Activated CD8-positive, alpha-beta T cell treated with anti-CD3 and anti-CD28 coated beads, Interleukin-2, amount 10 ng/mL, durations not matched to agents 7 days and 5 days (primary cell): ENCODE results near the gene ALMS1. TPM values are rescaled to one million over a fixed set of nuclear protein-coding genes. Genes with fewer than 3 reads are reported as not detected.

Experiments used
- ATAC-seq: fragments of 150-1000 bp; cut with Tn5 transposase; one replicate; pipeline ENCODE4 v1.10.0; 2021; ENCODE audit warnings: moderate library complexity
- CTCF ChIA-PET: fragments of 350-600 bp; sonication (Branson Sonifier 250); formaldehyde crosslinking; loops from one replicate; lab custom pipeline; 2021; ENCODE audit warnings: antibody characterized with exemption; lab: Charles Lee
- POLR2A ChIA-PET: fragments of 350-600 bp; sonication (Branson Sonifier 250); formaldehyde crosslinking; loops from one replicate; lab custom pipeline; 2021; ENCODE audit warnings: antibody characterized with exemption; lab: Charles Lee
- DNase-seq: peaks from one replicate; pipeline ENCODE4 v3.0.0-alpha.2; 2020
- H3K27ac Mint-ChIP-seq: one replicate; pipeline ENCODE4 v1.8.0; 2021; ENCODE audit warnings: mild to moderate bottlenecking, mixed read lengths
- H3K27me3 Mint-ChIP-seq: one replicate; pipeline ENCODE4 v1.8.0; 2021; ENCODE audit warnings: low read depth, mixed read lengths
- H3K36me3 Mint-ChIP-seq: one replicate; pipeline ENCODE4 v1.8.0; 2021; ENCODE audit warnings: low read depth, mixed read lengths
- H3K4me1 Mint-ChIP-seq: one replicate; pipeline ENCODE4 v1.8.0; 2021; ENCODE audit warnings: low read depth, mixed read lengths
- H3K4me3 Mint-ChIP-seq: one replicate; pipeline ENCODE4 v1.8.0; 2021; ENCODE audit warnings: mild to moderate bottlenecking, mixed read lengths
- H3K9me3 Mint-ChIP-seq: one replicate; pipeline ENCODE4 v1.8.0; 2022; ENCODE audit warnings: mixed read lengths; ENCODE audit not compliant: insufficient read depth
- total RNA-seq, 2 experiments: library from RNA; stranded (reverse); gene quantifications; one replicate each; pipeline ENCODE4 v1.2.3, GENCODE V29; 2021

ALMS1 gene
- total RNA-seq, 2 experiments from 2014 or later, result 19.9 to 21.3 TPM

GRCh38 chr2:73404409-73404808, 18.8 kb downstream of the ALMS1 start:
- ChIA-PET POLR2A (interaction anchor here (0.7 kb wide), 1 partner anchor 21 kb away, joined by 4 read pairs; no protein-coding TSS in a partner anchor), CTCF (no interaction called here)
- no peaks in the 10 kb centered on the region for H3K27me3 Mint-ChIP-seq
- H3K9me3 Mint-ChIP-seq, result peaks cover 27% of the 10 kb centered on the region
- no peaks in the 10 kb centered on the region for H3K4me1 Mint-ChIP-seq
- H3K27ac Mint-ChIP-seq, result no peak overlapping the region
- H3K36me3 Mint-ChIP-seq, result peaks cover 50% of the 10 kb centered on the region
- no peak for DNase-seq
- ATAC-seq, result no peak
- H3K4me3 Mint-ChIP-seq, result no peak overlapping the region

GRCh38 chr2:73406996-73407395, 21.4 kb downstream of the ALMS1 start:
- DNase-seq, result no peak
- no peak for ATAC-seq
- Mint-ChIP-seq H3K27me3 (no peaks in the 10 kb centered on the region), H3K36me3 (peaks cover 36% of the 10 kb centered on the region), H3K9me3 (peaks cover 27% of the 10 kb centered on the region), H3K4me3 (no peak overlapping the region), H3K4me1 (no peaks in the 10 kb centered on the region), H3K27ac (no peak overlapping the region)
- ChIA-PET POLR2A (no interaction called here), CTCF (no interaction called here)

GRCh38 chr2:73408198-73408597, 22.6 kb downstream of the ALMS1 start:
- ATAC-seq, result no peak
- no peak for DNase-seq
- no peak overlapping the region for H3K27ac Mint-ChIP-seq
- POLR2A ChIA-PET, result no interaction called here
- H3K27me3 Mint-ChIP-seq, result no peaks in the 10 kb centered on the region
- H3K36me3 Mint-ChIP-seq, result peaks cover 29% of the 10 kb centered on the region
- CTCF ChIA-PET, result no interaction called here
- no peaks in the 10 kb centered on the region for H3K4me1 Mint-ChIP-seq
- peaks cover 19% of the 10 kb centered on the region for H3K9me3 Mint-ChIP-seq
- H3K4me3 Mint-ChIP-seq, result no peak overlapping the region

GRCh38 chr2:73414696-73415095, 29.1 kb downstream of the ALMS1 start:
- no peaks in the 10 kb centered on the region for H3K27me3 Mint-ChIP-seq
- no peak overlapping the region for H3K27ac Mint-ChIP-seq
- ATAC-seq, result no peak
- no peak overlapping the region for H3K4me3 Mint-ChIP-seq
- H3K9me3 Mint-ChIP-seq, result no peaks in the 10 kb centered on the region
- H3K36me3 Mint-ChIP-seq, result peaks cover 6% of the 10 kb centered on the region
- POLR2A ChIA-PET, result no interaction called here
- no peaks in the 10 kb centered on the region for H3K4me1 Mint-ChIP-seq
- DNase-seq, result no peak
- CTCF ChIA-PET, result no interaction called here

- ChIA-PET CTCF (no interaction called here), POLR2A (no interaction called here)
- ATAC-seq (no peak), DNase-seq (no peak)
- no peaks in the 10 kb centered on the region for H3K9me3 Mint-ChIP-seq
- H3K27me3 Mint-ChIP-seq, result no peaks in the 10 kb centered on the region
- H3K4me1 Mint-ChIP-seq, result no peaks in the 10 kb centered on the region
- H3K4me3 Mint-ChIP-seq, result no peak overlapping the region
- H3K27ac Mint-ChIP-seq, result no peak overlapping the region
- H3K36me3 Mint-ChIP-seq, result peaks cover 11% of the 10 kb centered on the region
Measured at GRCh38 chr2:73415906-73416305, 30.3 kb downstream of the ALMS1 start.

GRCh38 chr2:73418343-73418742, 32.7 kb downstream of the ALMS1 start:
- Mint-ChIP-seq H3K27me3 (no peaks in the 10 kb centered on the region), H3K4me3 (no peak overlapping the region), H3K9me3 (no peaks in the 10 kb centered on the region), H3K4me1 (no peaks in the 10 kb centered on the region), H3K36me3 (peaks cover 6% of the 10 kb centered on the region), H3K27ac (no peak overlapping the region)
- CTCF ChIA-PET, result no interaction called here
- no peak for DNase-seq
- ATAC-seq, result no peak
- POLR2A ChIA-PET, result no interaction called here

GRCh38 chr2:73423913-73424312, 38.3 kb downstream of the ALMS1 start:
- peaks cover 20% of the 10 kb centered on the region for H3K36me3 Mint-ChIP-seq
- no peaks in the 10 kb centered on the region for H3K27me3 Mint-ChIP-seq
- POLR2A ChIA-PET, result no interaction called here

GRCh38 chr2:73426176-73426575, 40.5 kb downstream of the ALMS1 start:
- CTCF ChIA-PET, result no interaction called here
- ATAC-seq (no peak), DNase-seq (no peak)
- peaks cover 16% of the 10 kb centered on the region for H3K36me3 Mint-ChIP-seq
- POLR2A ChIA-PET, result no interaction called here
- no peak overlapping the region for H3K4me3 Mint-ChIP-seq
- H3K4me1 Mint-ChIP-seq, result no peaks in the 10 kb centered on the region
- no peaks in the 10 kb centered on the region for H3K27me3 Mint-ChIP-seq
- no peak overlapping the region for H3K27ac Mint-ChIP-seq
- H3K9me3 Mint-ChIP-seq, result no peaks in the 10 kb centered on the region

More at GRCh38 chr2:73423913-73424312, 38.3 kb downstream of the ALMS1 start:
- DNase-seq (no peak), ATAC-seq (no peak)
- CTCF ChIA-PET, result no interaction called here
- Mint-ChIP-seq H3K4me1 (no peaks in the 10 kb centered on the region), H3K4me3 (no peak overlapping the region), H3K27ac (no peak overlapping the region), H3K9me3 (no peaks in the 10 kb centered on the region)

GRCh38 chr2:73436019-73436418, 50.4 kb downstream of the ALMS1 start:
- ChIA-PET POLR2A (no interaction called here), CTCF (interaction anchor here (1.1 kb wide), 1 partner anchor 15 kb away, joined by 3 read pairs; no protein-coding TSS in a partner anchor)
- Mint-ChIP-seq H3K9me3 (no peaks in the 10 kb centered on the region), H3K4me3 (no peak overlapping the region), H3K4me1 (no peaks in the 10 kb centered on the region), H3K36me3 (peaks cover 4% of the 10 kb centered on the region), H3K27ac (no peak overlapping the region), H3K27me3 (no peaks in the 10 kb centered on the region)
- DNase-seq (no peak), ATAC-seq (no peak)

GRCh38 chr2:73444202-73444601, 58.6 kb downstream of the ALMS1 start:
- ATAC-seq, result no peak
- H3K27me3 Mint-ChIP-seq, result no peaks in the 10 kb centered on the region
- H3K9me3 Mint-ChIP-seq, result no peaks in the 10 kb centered on the region
- no peak overlapping the region for H3K27ac Mint-ChIP-seq
- POLR2A ChIA-PET, result no interaction called here
- no peak overlapping the region for H3K4me3 Mint-ChIP-seq
- no peaks in the 10 kb centered on the region for H3K4me1 Mint-ChIP-seq
- CTCF ChIA-PET, result no interaction called here
- DNase-seq, result no peak
- peaks cover 18% of the 10 kb centered on the region for H3K36me3 Mint-ChIP-seq

- POLR2A ChIA-PET, result no interaction called here
- H3K27me3 Mint-ChIP-seq, result no peaks in the 10 kb centered on the region
- H3K4me3 Mint-ChIP-seq, result no peak overlapping the region
- no peak overlapping the region for H3K27ac Mint-ChIP-seq
- H3K4me1 Mint-ChIP-seq, result no peaks in the 10 kb centered on the region
- DNase-seq, result no peak
- H3K9me3 Mint-ChIP-seq, result no peaks in the 10 kb centered on the region
- ATAC-seq, result no peak
- CTCF ChIA-PET, result no interaction called here
- peaks cover 19% of the 10 kb centered on the region for H3K36me3 Mint-ChIP-seq
Measured at GRCh38 chr2:73448856-73449255, 63.2 kb downstream of the ALMS1 start.

- DNase-seq (no peak), ATAC-seq (no peak)
- CTCF ChIA-PET, result no interaction called here
- Mint-ChIP-seq H3K27me3 (no peaks in the 10 kb centered on the region), H3K9me3 (no peaks in the 10 kb centered on the region), H3K27ac (no peak overlapping the region), H3K4me3 (no peak overlapping the region), H3K4me1 (no peaks in the 10 kb centered on the region), H3K36me3 (peaks cover 17% of the 10 kb centered on the region)
- POLR2A ChIA-PET, result no interaction called here
Measured at GRCh38 chr2:73449404-73449803, 63.8 kb downstream of the ALMS1 start.
